KMS-11 (cell line): ENCODE data around the gene USP36.

Experiments used
- H2AFZ ChIP-seq: fragments of 200-600 bp; sonication (generic); 2 replicates; pipeline ENCODE4 v1.6.1; 2016; ENCODE audit warnings: antibody characterized with exemption, mixed run types, low read depth
- H3K27ac ChIP-seq: fragments of 200-600 bp; sonication (generic); 2 replicates; pipeline ENCODE4 v1.6.1; 2016; ENCODE audit warnings: mild to moderate bottlenecking, mixed run types
- H3K27me3 ChIP-seq: fragments of 200-600 bp; sonication (generic); 2 replicates; pipeline ENCODE4 v1.6.1; 2017; ENCODE audit warnings: mild to moderate bottlenecking, low read depth, mixed run types, moderate library complexity; ENCODE audit not compliant: insufficient read depth
- H3K36me3 ChIP-seq: fragments of 200-600 bp; sonication (generic); 2 replicates; pipeline ENCODE4 v1.6.1; 2017; ENCODE audit warnings: mild to moderate bottlenecking, mixed run types; ENCODE audit not compliant: insufficient read depth
- H3K4me1 ChIP-seq: fragments of 200-600 bp; sonication (generic); 2 replicates; pipeline ENCODE4 v1.6.1; 2016; ENCODE audit warnings: mild to moderate bottlenecking, low read depth, mixed run types; ENCODE audit not compliant: poor library complexity, severe bottlenecking
- H3K4me2 ChIP-seq: fragments of 200-600 bp; sonication (generic); 2 replicates; pipeline ENCODE4 v1.7.0; 2016; ENCODE audit warnings: mild to moderate bottlenecking, mixed run types
- H3K4me3 ChIP-seq: fragments of 200-600 bp; sonication (generic); IDR thresholded peaks from 2 replicates; pipeline ENCODE4 v1.6.1; 2017; ENCODE audit warnings: low read depth, low read length, mixed read lengths; ENCODE audit not compliant: insufficient read depth
- H3K79me2 ChIP-seq: fragments of 200-600 bp; sonication (generic); 2 replicates; pipeline ENCODE4 v1.6.1; 2016; ENCODE audit warnings: low read depth, mixed run types; ENCODE audit not compliant: insufficient read depth
- H3K9ac ChIP-seq: fragments of 200-600 bp; sonication (generic); 2 replicates; pipeline ENCODE4 v1.6.1; 2016; ENCODE audit warnings: mild to moderate bottlenecking, mixed run types
- H4K20me1 ChIP-seq: fragments of 200-600 bp; sonication (generic); 2 replicates; pipeline ENCODE4 v1.6.1; 2016; ENCODE audit warnings: mild to moderate bottlenecking, mixed run types; ENCODE audit not compliant: insufficient read depth
- TF ChIP-seq, protein P1 (sequence below): fragments of 200-600 bp; sonication (generic); conservative IDR thresholded peaks from 2 replicates; pipeline ENCODE4 v1.6.1; 2017; ENCODE audit warnings: low read depth, mild to moderate bottlenecking, antibody characterized with exemption, low read length, moderate library complexity, mixed read lengths

The USP36 gene

DNA sequence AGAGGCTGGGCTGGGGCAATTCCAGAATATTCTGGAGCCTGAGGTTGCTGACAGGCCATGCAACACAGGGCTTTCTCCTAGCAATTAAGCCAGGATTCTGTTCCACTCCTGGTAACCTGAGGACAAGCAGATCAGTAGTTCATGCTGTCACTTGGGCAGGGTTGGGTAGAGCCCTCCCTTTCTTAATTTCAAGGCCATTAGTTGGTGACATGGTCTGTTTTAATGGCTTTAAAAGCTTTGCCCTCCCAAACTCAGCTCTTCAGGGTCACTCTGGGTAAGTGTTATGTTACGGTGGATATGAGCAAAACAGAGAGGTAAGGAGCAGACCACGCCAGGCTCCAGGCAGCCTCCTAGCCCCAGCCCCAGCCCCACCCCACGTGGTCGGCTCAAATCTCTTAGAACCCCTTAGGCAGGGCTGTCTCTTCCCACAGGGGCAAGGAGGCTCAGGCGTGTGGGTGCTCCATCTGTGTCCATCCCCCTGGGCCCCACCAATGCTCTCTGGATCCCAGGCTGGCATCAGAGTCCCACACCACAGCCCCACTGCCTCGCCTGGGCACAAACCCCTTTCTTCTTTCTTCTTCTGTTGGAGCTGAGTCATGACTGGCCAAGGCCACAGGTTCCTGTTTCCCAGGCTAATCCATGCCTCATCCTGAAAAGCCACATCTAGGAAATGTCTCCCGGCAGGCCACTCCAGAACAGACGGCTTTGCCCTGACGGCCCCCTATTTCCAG, 34.9 kb upstream of the USP36 start:
- no peak overlapping the region for H3K4me3 ChIP-seq
- H3K27ac ChIP-seq: no peak overlapping the region
- H2AFZ ChIP-seq: no peak overlapping the region
- H3K27me3 ChIP-seq: no peaks in the 10 kb centered on the region
- peaks cover 6% of the 10 kb centered on the region for H3K4me1 ChIP-seq
- peaks cover 3% of the 10 kb centered on the region; the same call in 1 of the 2 replicates for H3K79me2 ChIP-seq
- TF ChIP-seq, protein P1, sequence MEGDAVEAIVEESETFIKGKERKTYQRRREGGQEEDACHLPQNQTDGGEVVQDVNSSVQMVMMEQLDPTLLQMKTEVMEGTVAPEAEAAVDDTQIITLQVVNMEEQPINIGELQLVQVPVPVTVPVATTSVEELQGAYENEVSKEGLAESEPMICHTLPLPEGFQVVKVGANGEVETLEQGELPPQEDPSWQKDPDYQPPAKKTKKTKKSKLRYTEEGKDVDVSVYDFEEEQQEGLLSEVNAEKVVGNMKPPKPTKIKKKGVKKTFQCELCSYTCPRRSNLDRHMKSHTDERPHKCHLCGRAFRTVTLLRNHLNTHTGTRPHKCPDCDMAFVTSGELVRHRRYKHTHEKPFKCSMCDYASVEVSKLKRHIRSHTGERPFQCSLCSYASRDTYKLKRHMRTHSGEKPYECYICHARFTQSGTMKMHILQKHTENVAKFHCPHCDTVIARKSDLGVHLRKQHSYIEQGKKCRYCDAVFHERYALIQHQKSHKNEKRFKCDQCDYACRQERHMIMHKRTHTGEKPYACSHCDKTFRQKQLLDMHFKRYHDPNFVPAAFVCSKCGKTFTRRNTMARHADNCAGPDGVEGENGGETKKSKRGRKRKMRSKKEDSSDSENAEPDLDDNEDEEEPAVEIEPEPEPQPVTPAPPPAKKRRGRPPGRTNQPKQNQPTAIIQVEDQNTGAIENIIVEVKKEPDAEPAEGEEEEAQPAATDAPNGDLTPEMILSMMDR: no peak
- H3K4me2 ChIP-seq: no peak overlapping the region
- H3K36me3 ChIP-seq: no peaks in the 10 kb centered on the region; the same call in 1 of the 2 replicates
- H4K20me1 ChIP-seq: no peaks in the 10 kb centered on the region
- no peak overlapping the region for H3K9ac ChIP-seq

DNA sequence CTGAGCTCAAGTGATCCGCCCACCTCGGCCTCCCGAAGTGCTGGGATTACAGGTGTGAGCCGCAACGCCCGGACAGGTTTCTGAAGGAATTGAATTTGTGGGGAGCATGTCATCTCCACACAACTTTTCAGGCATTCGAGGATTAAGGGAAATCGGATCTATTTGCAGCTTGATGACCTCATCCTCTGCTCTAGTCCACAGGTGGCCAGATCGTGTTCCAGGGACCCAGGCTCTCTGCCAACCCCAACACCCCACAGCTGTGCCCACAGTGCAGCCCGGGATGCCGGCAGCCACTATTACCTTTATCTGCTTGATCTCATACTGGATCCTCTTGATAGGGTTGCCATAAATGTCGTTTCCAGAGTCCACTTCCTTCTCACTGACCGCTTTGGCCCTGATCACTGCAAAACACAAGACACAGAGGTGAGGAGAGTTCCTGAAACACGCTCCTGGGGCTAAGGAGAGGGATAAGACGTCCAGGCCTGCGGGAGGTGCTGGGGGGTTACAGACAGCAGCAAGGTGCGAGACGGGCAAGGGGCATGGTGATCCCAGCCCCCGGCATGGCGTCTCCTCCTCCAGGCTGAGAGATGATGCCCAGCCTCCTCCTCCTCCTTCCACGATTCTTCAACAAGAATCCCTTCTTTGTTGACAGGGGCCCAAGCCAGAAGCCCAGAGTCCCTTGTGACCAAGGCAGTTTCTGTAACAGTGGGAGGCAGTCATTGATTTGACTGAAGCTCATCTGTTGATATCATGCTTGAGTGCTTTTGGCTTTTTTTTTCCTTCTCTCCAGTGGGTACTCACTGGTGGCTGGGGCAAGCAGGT, 33.1 kb upstream of the USP36 start:
- H3K4me2 ChIP-seq: no peak overlapping the region
- peaks cover 5% of the 10 kb centered on the region; the same call in 1 of the 2 replicates for H3K36me3 ChIP-seq
- H3K27ac ChIP-seq: no peak overlapping the region
- H3K4me1 ChIP-seq: peaks cover 6% of the 10 kb centered on the region
- no peak overlapping the region for H2AFZ ChIP-seq
- H4K20me1 ChIP-seq: no peaks in the 10 kb centered on the region
- no peak overlapping the region for H3K4me3 ChIP-seq
- no peak overlapping the region for H3K9ac ChIP-seq
- TF ChIP-seq, protein P1: no peak
- no peaks in the 10 kb centered on the region for H3K79me2 ChIP-seq
- no peaks in the 10 kb centered on the region for H3K27me3 ChIP-seq

DNA sequence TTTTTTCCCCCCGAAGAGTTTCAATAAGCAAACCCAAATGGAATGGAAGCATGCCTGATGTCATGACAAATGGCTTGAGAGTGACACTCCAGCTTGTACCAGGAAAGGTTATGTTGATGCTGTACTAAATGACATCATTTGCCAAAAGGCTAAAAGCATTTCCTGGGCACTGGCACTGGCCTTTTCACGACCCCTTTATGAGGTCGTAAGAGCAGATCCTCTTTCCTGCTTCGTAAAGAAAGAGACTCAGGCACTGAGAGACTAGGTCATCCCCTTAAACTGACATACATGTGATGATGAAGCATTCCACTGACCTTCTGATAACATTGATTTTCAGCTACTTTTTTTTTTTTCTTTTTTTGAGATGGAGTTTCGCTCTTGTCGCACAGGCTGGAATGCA, 31.9 kb upstream of the USP36 start:
- no peak overlapping the region for H2AFZ ChIP-seq
- H3K27me3 ChIP-seq: no peaks in the 10 kb centered on the region
- H3K9ac ChIP-seq: no peak overlapping the region
- no peak overlapping the region for H3K4me3 ChIP-seq
- H3K4me2 ChIP-seq: no peak overlapping the region
- peaks cover 6% of the 10 kb centered on the region for H3K4me1 ChIP-seq
- no peaks in the 10 kb centered on the region for H4K20me1 ChIP-seq
- H3K79me2 ChIP-seq: no peaks in the 10 kb centered on the region
- H3K27ac ChIP-seq: no peak overlapping the region
- TF ChIP-seq, protein P1: no peak
- H3K36me3 ChIP-seq: peaks cover 5% of the 10 kb centered on the region; the same call in 1 of the 2 replicates

DNA sequence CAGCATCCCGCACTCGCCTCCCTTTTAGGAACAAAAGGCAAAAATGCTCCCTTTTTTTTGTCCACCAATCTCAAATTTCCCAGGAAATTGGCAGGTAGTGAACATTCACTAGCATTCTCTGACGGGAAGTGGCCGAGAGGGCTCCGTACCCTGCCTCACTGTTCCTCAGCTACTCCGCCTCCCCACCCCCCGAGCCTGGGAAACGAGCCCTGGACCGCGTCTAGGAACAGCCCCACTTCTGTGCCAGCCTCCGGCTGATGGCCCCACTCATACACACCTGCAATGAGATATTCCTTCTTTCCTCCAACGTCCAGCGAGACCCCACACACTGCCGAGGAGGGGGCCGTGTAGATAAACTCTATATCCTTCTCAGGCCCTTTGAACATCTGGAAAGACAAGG, 30.0 kb upstream of the USP36 start:
- H3K27me3 ChIP-seq: no peaks in the 10 kb centered on the region
- H3K4me3 ChIP-seq: no peak overlapping the region
- TF ChIP-seq, protein P1: no peak
- H2AFZ ChIP-seq: no peak overlapping the region
- H3K4me2 ChIP-seq: no peak overlapping the region
- H3K4me1 ChIP-seq: peaks cover 8% of the 10 kb centered on the region
- no peaks in the 10 kb centered on the region for H4K20me1 ChIP-seq
- no peak overlapping the region for H3K9ac ChIP-seq
- H3K27ac ChIP-seq: no peak overlapping the region
- H3K79me2 ChIP-seq: no peaks in the 10 kb centered on the region
- peaks cover 5% of the 10 kb centered on the region; the same call in 1 of the 2 replicates for H3K36me3 ChIP-seq
